GM12878 (cell line): ENCODE measurements around the gene DEFB119. TPM values are rescaled to one million over a fixed set of nuclear protein-coding genes. Genes with fewer than 3 reads are reported as not detected.

Experiments used
- ATAC-seq: fragments of 200-7000 bp; cut with Tn5 transposase; 3 replicates; pipeline ENCODE4 v1.9.1; 2020; ENCODE audit warnings: mild to moderate bottlenecking, moderate library complexity
- BruUV-seq: library from RNA; stranded (reverse); fragments of 400-500 nt; replicated peaks from 2 replicates; lab custom pipeline; 2021; lab: Mats Ljungman, UMichigan
- CTCF ChIA-PET: fragments of 300-600 bp; sonication (Branson Sonifier 250); formaldehyde crosslinking; extraction: SDS; loops from one replicate; lab custom pipeline; 2021; ENCODE audit warnings: inconsistent platforms; lab: Yijun Ruan, JAX
- POLR2A ChIA-PET: fragments of 350-600 bp; formaldehyde crosslinking; extraction: SDS; loops from one replicate; lab custom pipeline; 2021; ENCODE audit warnings: inconsistent platforms; lab: Charles Lee
- RAD21 ChIA-PET: fragments of 300-600 bp; sonication (Branson Sonifier 250); formaldehyde crosslinking; loops from one replicate; lab custom pipeline; 2023; ENCODE audit warnings: antibody characterized with exemption; ENCODE audit not compliant: unreplicated experiment; lab: Charles Lee
- SMC1A ChIA-PET: fragments of 300-600 bp; sonication (Branson Sonifier 250); formaldehyde crosslinking; loops from one replicate; lab custom pipeline; 2023; ENCODE audit not compliant: unreplicated experiment, uncharacterized antibody; lab: Charles Lee
- DNase-seq: peaks from one replicate; pipeline ENCODE4 v3.0.0-alpha.2; 2011; ENCODE audit warnings: low read depth, low spot score
- FAIRE-seq: peaks from 3 replicates; lab custom pipeline; 2011; peaks lifted over from hg19 to GRCh38; lab: Jason Lieb, UNC
- H2AFZ ChIP-seq: 2 replicates; pipeline ENCODE4 v1.6.0; 2011; ENCODE audit warnings: low read depth, low read length, control low read depth; ENCODE audit not compliant: control insufficient read depth
- H3K27ac ChIP-seq: 2 replicates; pipeline ENCODE4 v1.5.1; 2011; ENCODE audit warnings: control low read depth; ENCODE audit not compliant: control insufficient read depth, insufficient read depth
- H3K27me3 ChIP-seq, 2 experiments: replicated peaks in 1 of 2; 2 replicates each; pipeline versions ENCODE4 v1.6.0 to v1.6.1; 2011; ENCODE audit warnings: low read length in 1 of 2; ENCODE audit not compliant: control insufficient read depth in 2 of 2, insufficient read depth in 2 of 2
- H3K36me3 ChIP-seq, 2 experiments: 2 replicates each; pipeline ENCODE4 v1.5.1; 2011; ENCODE audit warnings: low read length in 1 of 2; ENCODE audit not compliant: control insufficient read depth in 2 of 2, insufficient read depth in 2 of 2
- H3K4me1 ChIP-seq: 2 replicates; pipeline ENCODE4 v1.6.1; 2011; ENCODE audit warnings: mild to moderate bottlenecking, low read length, moderate library complexity, mixed read lengths; ENCODE audit not compliant: control insufficient read depth, insufficient read depth
- H3K4me2 ChIP-seq: 2 replicates; pipeline ENCODE4 v1.6.0; 2011; ENCODE audit warnings: control low read depth; ENCODE audit not compliant: control insufficient read depth, insufficient read depth
- H3K4me3 ChIP-seq: fragments of 200-600 bp; sonication (generic); 2 replicates; pipeline ENCODE4 v1.5.1; 2016
- H3K79me2 ChIP-seq: 2 replicates; pipeline ENCODE4 v1.6.0; 2011; ENCODE audit warnings: low read length; ENCODE audit not compliant: control insufficient read depth, insufficient read depth
- H3K9ac ChIP-seq: 2 replicates; pipeline ENCODE4 v1.8.0; 2011; ENCODE audit warnings: low read length, control low read depth, mixed read lengths; ENCODE audit not compliant: control insufficient read depth, insufficient read depth
- H3K9me3 ChIP-seq: replicated peaks from 3 replicates; pipeline ENCODE4 v1.5.1; 2011; ENCODE audit warnings: mild to moderate bottlenecking, low read length; ENCODE audit not compliant: control insufficient read depth, insufficient read depth
- H4K20me1 ChIP-seq: 2 replicates; pipeline ENCODE4 v1.6.0; 2011; ENCODE audit not compliant: control insufficient read depth, insufficient read depth
- BRCA1 ChIP-seq: IDR thresholded peaks from 2 replicates; pipeline ENCODE4 v1.6.1; 2011; ENCODE audit warnings: low read depth, low read length, improper control_type of control experiment
- CREB1 ChIP-seq: IDR thresholded peaks from 2 replicates; pipeline ENCODE4 v1.6.1; 2012; ENCODE audit warnings: low read depth, mild to moderate bottlenecking, inconsistent platforms
- CTCF ChIP-seq, 3 experiments: IDR thresholded peaks in 2 of 3; conservative IDR thresholded peaks in 1 of 3; 2 replicates each; pipeline ENCODE4 v1.5.1; 2011; ENCODE audit warnings: low read depth in 3 of 3, low read length in 3 of 3, mild to moderate bottlenecking in 3 of 3, control low read depth in 2 of 3, moderate library complexity in 2 of 3, inconsistent platforms in 1 of 3, mixed read lengths in 1 of 3; ENCODE audit not compliant: control insufficient read depth in 2 of 3, insufficient read depth in 1 of 3; ENCODE audit errors: extremely low read depth in 1 of 3
- ELK1 ChIP-seq: IDR thresholded peaks from 2 replicates; pipeline ENCODE4 v1.6.1; 2012; ENCODE audit warnings: low read depth, low read length, improper control_type of control experiment
- FOXM1 ChIP-seq: IDR thresholded peaks from 2 replicates; pipeline ENCODE4 v1.6.1; 2012; ENCODE audit warnings: low read depth, mild to moderate bottlenecking, inconsistent platforms, low read length, moderate library complexity
- HDAC2 ChIP-seq: fragments of 200-600 bp; sonication (generic); IDR thresholded peaks from 2 replicates; pipeline ENCODE4 v1.6.1; 2017
- MEF2B ChIP-seq: fragments of 450-650 bp; IDR thresholded peaks from 2 replicates; pipeline ENCODE4 v1.6.1; 2018; ENCODE audit warnings: mild to moderate bottlenecking, moderate library complexity; ENCODE audit not compliant: partially characterized antibody, poor library complexity, severe bottlenecking
- MYB ChIP-seq: fragments of 150-350 bp; IDR thresholded peaks from 2 replicates; pipeline ENCODE4 v1.6.1; 2014; ENCODE audit warnings: mild to moderate bottlenecking, low read depth, low read length, borderline replicate concordance
- MYC ChIP-seq: IDR thresholded peaks from 2 replicates; pipeline ENCODE4 v1.6.1; 2011; ENCODE audit warnings: mild to moderate bottlenecking, low read length, moderate library complexity, inconsistent platforms; ENCODE audit not compliant: insufficient read depth, insufficient replicate concordance, insufficient read length, severe bottlenecking
- NR2F1 ChIP-seq: fragments of 450-650 bp; conservative IDR thresholded peaks from 2 replicates; pipeline ENCODE4 v1.6.1; 2017; ENCODE audit warnings: mild to moderate bottlenecking
- PAX5 ChIP-seq: IDR thresholded peaks from 2 replicates; pipeline ENCODE4 v1.6.1; 2011; ENCODE audit warnings: low read depth, low read length, borderline replicate concordance
- RAD21 ChIP-seq: IDR thresholded peaks from 2 replicates; pipeline ENCODE4 v1.6.1; 2011; ENCODE audit warnings: mild to moderate bottlenecking, low read depth, low read length, moderate library complexity; ENCODE audit not compliant: insufficient read depth
- RELA ChIP-seq: fragments of 450-650 bp; IDR thresholded peaks from 2 replicates; pipeline ENCODE4 v1.8.0; 2014; ENCODE audit warnings: borderline replicate concordance; ENCODE audit not compliant: partially characterized antibody
- SPI1 ChIP-seq: IDR thresholded peaks from 2 replicates; pipeline ENCODE4 v1.6.1; 2011; ENCODE audit warnings: low read depth, mild to moderate bottlenecking, low read length, moderate library complexity, borderline replicate concordance; ENCODE audit not compliant: insufficient read depth
- SRF ChIP-seq, 2 experiments: IDR thresholded peaks; 2 replicates each; pipeline ENCODE4 v1.6.1; 2011; ENCODE audit warnings: low read depth in 2 of 2, low read length in 2 of 2, mild to moderate bottlenecking in 1 of 2, moderate library complexity in 1 of 2
- TCF3 ChIP-seq: IDR thresholded peaks from 2 replicates; pipeline ENCODE4 v1.6.1; 2012; ENCODE audit warnings: low read depth, mild to moderate bottlenecking, low read length, borderline replicate concordance; ENCODE audit not compliant: insufficient read depth
- USF2 ChIP-seq: IDR thresholded peaks from 2 replicates; pipeline ENCODE4 v1.6.1; 2011; ENCODE audit warnings: low read depth, low read length, improper control_type of control experiment, borderline replicate concordance
- ZNF207 ChIP-seq: fragments of 450-650 bp; IDR thresholded peaks from 2 replicates; pipeline ENCODE4 v1.6.1; 2014; ENCODE audit warnings: antibody characterized with exemption, mild to moderate bottlenecking, borderline replicate concordance
- WGBS: methylation state at CpG from one replicate; pipeline ENCODE4 v1.1.6; 2016; ENCODE audit warnings: low lambda C conversion rate; ENCODE audit not compliant: insufficient replicate concordance, insufficient coverage; ENCODE audit errors: missing lambda C conversion rate; 5-methylcytosine and 5-hydroxymethylcytosine counted together
- in situ Hi-C: fragments of 300-500 bp; cut with MboI; formaldehyde crosslinking; loops from 9 replicates; pipeline ENCODE4 v1.14.3; 2018; ENCODE audit warnings: mixed read lengths
- intact Hi-C: fragments of 100-400 bp; cut with micrococcal nuclease; formaldehyde crosslinking; loops from one replicate; pipeline ENCODE4 v1.14.2; 2022; ENCODE audit not compliant: unreplicated experiment
- polyA plus RNA-seq, 11 experiments: library from polyadenylated mRNA; depleted of rRNA in 4 of 11; unstranded in 6 of 11; stranded (reverse) in 5 of 11; fragments of >200 nt; fragmentation: Nextera tagmentation in 4 of 11; fragmentation: Illumina TruSeq in 1 of 11; extraction: Ambion mirVana in 4 of 11; extraction: Trizol in 1 of 11; gene quantifications; 1 replicate in 1 of 11; 2 replicates in 10 of 11; pipeline versions ENCODE4 v1.2.1 to v1.2.3, GENCODE V29; 2011 to 2016; ENCODE audit warnings: inconsistent platforms in 2 of 11, missing spikeins in 2 of 11, low read depth in 1 of 11
- total RNA-seq, 4 experiments: library from RNA; depleted of rRNA in 3 of 4; stranded (reverse); fragments of >200 nt in 3 of 4; fragmentation: Illumina TruSeq in 1 of 4; extraction: Trizol in 1 of 4; gene quantifications; 2 replicates each; pipeline versions ENCODE4 v1.2.1 to v1.2.3, GENCODE V29; 2013 to 2021
- TF ChIP-seq, protein P1 (sequence below): fragments of 450-650 bp; IDR thresholded peaks from 2 replicates; pipeline ENCODE4 v1.6.1; 2017; ENCODE audit warnings: mild to moderate bottlenecking, low read depth, inconsistent platforms; ENCODE audit not compliant: poor library complexity, severe bottlenecking

The DEFB119 gene
- total and polyA plus RNA-seq, 10 of the 15 experiments (the other 5 are each of a cell fraction or from before 2014, with no cell fraction given) = not detected

DNA sequence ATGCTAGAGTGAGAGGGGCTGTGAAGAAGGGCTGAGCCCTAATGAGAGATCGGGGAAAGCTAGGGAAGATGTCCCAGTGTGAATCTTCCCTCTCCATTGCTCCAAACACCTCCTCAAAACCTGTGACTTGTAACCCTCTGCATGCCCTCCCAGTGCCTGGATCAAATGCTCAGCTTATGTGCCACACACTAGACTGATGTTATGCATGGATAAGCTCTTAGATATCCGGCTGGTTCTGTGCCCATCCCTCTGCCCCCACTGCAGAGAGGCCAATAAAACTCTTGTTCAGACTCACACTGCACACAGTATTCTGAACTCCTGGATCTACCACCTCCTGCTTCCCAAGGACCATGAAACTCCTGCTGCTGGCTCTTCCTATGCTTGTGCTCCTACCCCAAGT, 22.1 kb downstream of the DEFB119 start, which contains the start of gene DEFB118:
Gene DEFB118 (plus strand): TSS at position 301 of the 400 bp plus-strand sequence. CDS start 50 bp downstream, at position 351.
- Histone ChIP-seq H3K27me3 (no peaks in the 10 kb centered on the region), H4K20me1 (no peaks in the 10 kb centered on the region), H3K36me3 (no peaks in the 10 kb centered on the region), H3K9me3 (no peaks in the 10 kb centered on the region), H3K4me3 (no peak within 1 kb of the TSS), H3K4me1 (no peaks in the 10 kb centered on the region), H2AFZ (no peak within 1 kb of the TSS), H3K79me2 (no peaks in the 10 kb centered on the region), H3K27ac (no peak within 1 kb of the TSS), H3K4me2 (no peak within 1 kb of the TSS), H3K9ac (no peak within 1 kb of the TSS)
- DNase-seq (no peak), FAIRE-seq (no peak), ATAC-seq (no peak)
- ChIA-PET CTCF (no interaction called here), RAD21 (no interaction called here), POLR2A (no interaction called here), SMC1A (no interaction called here)
- intact Hi-C loops (no loop called here), in situ Hi-C loops (no loop called here)
- BruUV-seq = no TSS peak
- 3% methylated on average over 2 of the region's 2 CpGs for WGBS
- no peak for TF ChIP-seq CTCF (IDR thresholded peaks at IDR 0.05 in 2 of 3, conservative IDR thresholded peaks at IDR 0.05 in 1 of 3; ENCODE audit: control insufficient read depth in 2 of 3, extremely low read depth in 1 of 3, insufficient read depth in 1 of 3, low read depth in 3 of 3, low read length in 3 of 3)
- TF ChIP-seq MYC = no peak
- TF ChIP-seq USF2 = no peak
- no peak for TF ChIP-seq CREB1
- no peak for TF ChIP-seq FOXM1
- TF ChIP-seq RELA = no peak
- TF ChIP-seq NR2F1 = no peak
- TF ChIP-seq ZNF207 = no peak
- no peak for TF ChIP-seq TCF3
- no peak for TF ChIP-seq ELK1
- no peak for TF ChIP-seq MEF2B
- TF ChIP-seq MYB = no peak
- TF ChIP-seq, protein P1, sequence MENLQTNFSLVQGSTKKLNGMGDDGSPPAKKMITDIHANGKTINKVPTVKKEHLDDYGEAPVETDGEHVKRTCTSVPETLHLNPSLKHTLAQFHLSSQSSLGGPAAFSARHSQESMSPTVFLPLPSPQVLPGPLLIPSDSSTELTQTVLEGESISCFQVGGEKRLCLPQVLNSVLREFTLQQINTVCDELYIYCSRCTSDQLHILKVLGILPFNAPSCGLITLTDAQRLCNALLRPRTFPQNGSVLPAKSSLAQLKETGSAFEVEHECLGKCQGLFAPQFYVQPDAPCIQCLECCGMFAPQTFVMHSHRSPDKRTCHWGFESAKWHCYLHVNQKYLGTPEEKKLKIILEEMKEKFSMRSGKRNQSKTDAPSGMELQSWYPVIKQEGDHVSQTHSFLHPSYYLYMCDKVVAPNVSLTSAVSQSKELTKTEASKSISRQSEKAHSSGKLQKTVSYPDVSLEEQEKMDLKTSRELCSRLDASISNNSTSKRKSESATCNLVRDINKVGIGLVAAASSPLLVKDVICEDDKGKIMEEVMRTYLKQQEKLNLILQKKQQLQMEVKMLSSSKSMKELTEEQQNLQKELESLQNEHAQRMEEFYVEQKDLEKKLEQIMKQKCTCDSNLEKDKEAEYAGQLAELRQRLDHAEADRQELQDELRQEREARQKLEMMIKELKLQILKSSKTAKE = no peak
- TF ChIP-seq SPI1 = no peak
- no peak for TF ChIP-seq PAX5
- TF ChIP-seq HDAC2 = no peak
- no peak for TF ChIP-seq RAD21
- no peak for TF ChIP-seq SRF (IDR thresholded peaks at IDR 0.05; ENCODE audit: low read depth in 2 of 2, low read length in 2 of 2)
- no peak for TF ChIP-seq BRCA1
